Measurements from ENCODE around the gene CEP104. TPM values are rescaled to one million over a fixed set of nuclear protein-coding genes. Genes with fewer than 3 reads are reported as not detected.

The CEP104 gene
- total RNA-seq, 4 donors from 2014 or later = 16.1 to 56.7 (median 39.6) TPM

- peaks cover 76% of the 10 kb centered on the region for H3K36me3 ChIP-seq
- no peak overlapping the region for H3K27ac ChIP-seq
- WGBS = 97% methylated on average over 9 of the region's 9 CpGs
- no peak for DNase-seq (ENCODE audit: low spot score in 2 of 2)
- H3K4me1 ChIP-seq = no peaks in the 10 kb centered on the region
- H3K9me3 ChIP-seq = no peaks in the 10 kb centered on the region
- TF ChIP-seq POLR2A (IDR thresholded peaks at IDR 0.05) (no peak), POLR2AphosphoS5 (IDR thresholded peaks at IDR 0.05) (no peak), EP300 (IDR thresholded peaks at IDR 0.05) (no peak)
- TF ChIP-seq, protein P1, sequence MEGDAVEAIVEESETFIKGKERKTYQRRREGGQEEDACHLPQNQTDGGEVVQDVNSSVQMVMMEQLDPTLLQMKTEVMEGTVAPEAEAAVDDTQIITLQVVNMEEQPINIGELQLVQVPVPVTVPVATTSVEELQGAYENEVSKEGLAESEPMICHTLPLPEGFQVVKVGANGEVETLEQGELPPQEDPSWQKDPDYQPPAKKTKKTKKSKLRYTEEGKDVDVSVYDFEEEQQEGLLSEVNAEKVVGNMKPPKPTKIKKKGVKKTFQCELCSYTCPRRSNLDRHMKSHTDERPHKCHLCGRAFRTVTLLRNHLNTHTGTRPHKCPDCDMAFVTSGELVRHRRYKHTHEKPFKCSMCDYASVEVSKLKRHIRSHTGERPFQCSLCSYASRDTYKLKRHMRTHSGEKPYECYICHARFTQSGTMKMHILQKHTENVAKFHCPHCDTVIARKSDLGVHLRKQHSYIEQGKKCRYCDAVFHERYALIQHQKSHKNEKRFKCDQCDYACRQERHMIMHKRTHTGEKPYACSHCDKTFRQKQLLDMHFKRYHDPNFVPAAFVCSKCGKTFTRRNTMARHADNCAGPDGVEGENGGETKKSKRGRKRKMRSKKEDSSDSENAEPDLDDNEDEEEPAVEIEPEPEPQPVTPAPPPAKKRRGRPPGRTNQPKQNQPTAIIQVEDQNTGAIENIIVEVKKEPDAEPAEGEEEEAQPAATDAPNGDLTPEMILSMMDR (IDR thresholded peaks at IDR 0.05) = no peak
- no peaks in the 10 kb centered on the region for H3K27me3 ChIP-seq
- no peak overlapping the region for H3K4me3 ChIP-seq
These were observed 14.1 kb downstream of the CEP104 start for GRCh38 chr1:3842912-3843311.

DNA sequence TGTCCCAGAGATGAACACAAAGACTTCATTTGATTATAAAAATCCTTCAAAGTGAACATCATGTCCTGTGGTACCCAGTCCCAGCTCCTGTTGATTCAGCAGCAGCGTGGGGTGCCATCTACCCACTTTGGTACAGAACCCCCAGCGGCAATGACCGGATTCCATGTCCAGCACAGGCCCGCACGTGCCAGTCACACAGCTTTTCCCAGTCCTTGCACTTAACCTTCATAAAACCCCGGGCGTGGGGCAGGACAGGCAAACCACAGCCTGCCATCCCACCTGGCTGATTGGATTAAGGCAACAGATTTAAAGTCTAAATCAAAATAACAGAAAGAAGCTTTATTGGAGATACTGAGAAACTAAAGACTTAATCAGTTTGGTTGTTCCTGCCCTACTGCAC lies 15.5 kb downstream of the CEP104 start:
- peaks cover 82% of the 10 kb centered on the region for H3K36me3 ChIP-seq
- DNase-seq (ENCODE audit: low spot score in 2 of 2) = no peak
- no peak overlapping the region for H3K27ac ChIP-seq
- no peaks in the 10 kb centered on the region for H3K27me3 ChIP-seq
- H3K9me3 ChIP-seq = peaks cover 5% of the 10 kb centered on the region
- no peaks in the 10 kb centered on the region for H3K4me1 ChIP-seq
- WGBS = 98% methylated on average over 7 of the region's 7 CpGs
- TF ChIP-seq EP300 (IDR thresholded peaks at IDR 0.05) (no peak), POLR2AphosphoS5 (IDR thresholded peaks at IDR 0.05) (no peak), POLR2A (IDR thresholded peaks at IDR 0.05) (no peak)
- TF ChIP-seq, protein P1 (IDR thresholded peaks at IDR 0.05) = no peak
- no peak overlapping the region for H3K4me3 ChIP-seq

- H3K27me3 ChIP-seq = no peaks in the 10 kb centered on the region
- no peak overlapping the region for H3K4me3 ChIP-seq
- no peaks in the 10 kb centered on the region for H3K4me1 ChIP-seq
- no peak for TF ChIP-seq POLR2AphosphoS5 (IDR thresholded peaks at IDR 0.05)
- no peak for TF ChIP-seq POLR2A (IDR thresholded peaks at IDR 0.05)
- TF ChIP-seq, protein P1 (IDR thresholded peaks at IDR 0.05) = no peak
- no peak for TF ChIP-seq EP300 (IDR thresholded peaks at IDR 0.05)
- peaks cover 5% of the 10 kb centered on the region for H3K9me3 ChIP-seq
- no peak for DNase-seq (ENCODE audit: low spot score in 2 of 2)
- peaks cover 86% of the 10 kb centered on the region for H3K36me3 ChIP-seq
- H3K27ac ChIP-seq = no peak overlapping the region
- WGBS = 95% methylated on average over 11 of the region's 11 CpGs
These were observed 18.2 kb downstream of the CEP104 start for GRCh38 chr1:3838788-3839187.

DNA sequence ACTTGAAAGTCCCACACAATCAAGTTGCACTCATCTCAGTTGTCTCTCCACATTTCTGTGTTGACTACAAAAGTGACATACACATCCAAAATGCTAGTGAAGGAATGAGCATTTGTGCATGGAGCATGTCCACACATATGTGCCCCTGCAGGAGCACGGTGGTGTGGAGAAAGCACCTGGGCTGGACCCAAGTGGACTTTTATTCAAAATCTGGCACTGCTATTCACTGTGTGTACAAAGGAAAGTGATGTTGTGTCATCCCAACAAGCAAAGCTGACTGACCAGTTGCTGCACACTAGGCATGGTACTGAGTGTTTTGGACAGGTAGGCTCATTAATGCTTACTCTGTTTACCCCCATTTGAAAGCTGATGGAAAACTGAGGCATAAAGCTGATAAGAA lies 19.3 kb downstream of the CEP104 start:
- Histone ChIP-seq H3K36me3 (peaks cover 84% of the 10 kb centered on the region), H3K9me3 (peaks cover 5% of the 10 kb centered on the region), H3K27ac (no peak overlapping the region), H3K4me3 (no peak overlapping the region), H3K4me1 (no peaks in the 10 kb centered on the region), H3K27me3 (no peaks in the 10 kb centered on the region)
- WGBS = 100% methylated on average over 1 of the region's 1 CpG
- TF ChIP-seq, protein P1 (IDR thresholded peaks at IDR 0.05) = no peak
- TF ChIP-seq EP300 (IDR thresholded peaks at IDR 0.05) (no peak), POLR2AphosphoS5 (IDR thresholded peaks at IDR 0.05) (no peak), POLR2A (IDR thresholded peaks at IDR 0.05) (no peak)
- DNase-seq (ENCODE audit: low spot score in 2 of 2) = no peak

DNA sequence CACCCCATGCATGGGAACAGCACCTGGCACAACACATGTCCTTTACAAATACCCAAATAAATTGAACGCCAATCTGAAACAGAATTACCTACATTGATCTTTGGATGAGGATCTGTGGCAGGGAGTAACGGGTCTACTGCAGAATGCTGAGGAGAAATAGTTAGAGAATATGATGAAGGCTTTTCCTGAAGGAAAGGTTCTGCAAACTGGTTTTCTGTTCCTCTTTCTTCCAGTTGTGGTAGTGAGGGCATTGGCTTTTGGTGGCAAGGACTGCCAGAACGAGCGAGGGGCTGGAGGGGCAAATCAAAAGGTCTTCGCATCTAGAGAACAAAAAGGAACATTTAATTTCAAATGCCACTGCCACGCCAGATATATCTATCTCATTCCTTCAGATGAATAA lies 19.8 kb downstream of the CEP104 start:
- no peaks in the 10 kb centered on the region for H3K4me1 ChIP-seq
- no peak for TF ChIP-seq POLR2AphosphoS5 (IDR thresholded peaks at IDR 0.05)
- H3K27me3 ChIP-seq = no peaks in the 10 kb centered on the region
- DNase-seq (ENCODE audit: low spot score in 2 of 2) = no peak
- H3K4me3 ChIP-seq = no peak overlapping the region
- H3K36me3 ChIP-seq = peaks cover 84% of the 10 kb centered on the region
- H3K27ac ChIP-seq = no peak overlapping the region
- peaks cover 5% of the 10 kb centered on the region for H3K9me3 ChIP-seq
- 98% methylated on average over 6 of the region's 6 CpGs for WGBS

GRCh38 chr1:3836421-3836820 lies 20.6 kb downstream of the CEP104 start:
- TF ChIP-seq POLR2A (IDR thresholded peaks at IDR 0.05) (no peak), EP300 (IDR thresholded peaks at IDR 0.05) (no peak), POLR2AphosphoS5 (IDR thresholded peaks at IDR 0.05) (no peak)
- TF ChIP-seq, protein P1 (IDR thresholded peaks at IDR 0.05) = no peak
- Histone ChIP-seq H3K27me3 (no peaks in the 10 kb centered on the region), H3K4me1 (no peaks in the 10 kb centered on the region), H3K4me3 (no peak overlapping the region), H3K27ac (no peak overlapping the region), H3K9me3 (peaks cover 5% of the 10 kb centered on the region), H3K36me3 (peaks cover 84% of the 10 kb centered on the region)
- DNase-seq (ENCODE audit: low spot score in 2 of 2) = no peak
- 93% methylated on average over 11 of the region's 11 CpGs for WGBS

All from suprapubic skin (tissue), 4 donors.